HEK293 (cell line): Measurements from ENCODE around the gene LRP8.

Experiments
- CTCF ChIA-PET: fragments of 350-600 bp; formaldehyde crosslinking; extraction: SDS; loops from one replicate; lab custom pipeline; 2021; ENCODE audit warnings: antibody characterized with exemption; lab: Yijun Ruan, JAX
- POLR2A ChIA-PET: fragments of 300-600 bp; formaldehyde crosslinking; extraction: SDS; loops from one replicate; lab custom pipeline; 2020; ENCODE audit warnings: antibody characterized with exemption, inconsistent platforms; lab: Yijun Ruan, JAX
- H3K27ac ChIP-seq: fragments of 200-500 bp; sonication (Bioruptor generic); 2 replicates; pipeline ENCODE4 v1.5.1; 2014; ENCODE audit warnings: low read depth, low read length, control low read depth, inconsistent platforms; ENCODE audit errors: extremely low read depth
- H3K36me3 ChIP-seq, 2 experiments: fragments of 200-500 bp in 1 of 2; sonication (Bioruptor generic) in 1 of 2; 1 replicate in 1 of 2; 2 replicates in 1 of 2; pipeline ENCODE4 v1.5.1; 2014 to 2017; ENCODE audit warnings: inconsistent platforms in 2 of 2, low read length in 2 of 2; ENCODE audit not compliant: control insufficient read depth in 2 of 2, insufficient read depth in 1 of 2
- H3K4me1 ChIP-seq: fragments of 200-500 bp; sonication (Bioruptor generic); 2 replicates; pipeline ENCODE4 v1.5.1; 2014; ENCODE audit warnings: mild to moderate bottlenecking, low read length, inconsistent platforms; ENCODE audit not compliant: control insufficient read depth, insufficient read depth
- H3K4me3 ChIP-seq: 2 replicates; pipeline ENCODE4 v1.5.1; 2011; ENCODE audit warnings: low read depth, mild to moderate bottlenecking, control low read depth, low read length, moderate library complexity
- H3K9me3 ChIP-seq: fragments of 200-500 bp; sonication (Bioruptor generic); 2 replicates; pipeline ENCODE4 v1.5.1; 2014; ENCODE audit warnings: low read depth, low read length, inconsistent platforms; ENCODE audit not compliant: control insufficient read depth, insufficient read depth
- BCL6B ChIP-seq: fragments of 450-650 bp; formaldehyde crosslinking; IDR thresholded peaks from 2 replicates; pipeline ENCODE4 v1.5.1; 2017; ENCODE audit warnings: missing biosample characterization, missing genetic modification characterization
- GLIS1 ChIP-seq: fragments of 450-650 bp; formaldehyde crosslinking; IDR thresholded peaks from 2 replicates; pipeline ENCODE4 v1.5.1; 2016; ENCODE audit warnings: missing biosample characterization, missing genetic modification characterization
- GLIS2 ChIP-seq: fragments of 450-650 bp; formaldehyde crosslinking; IDR thresholded peaks from 2 replicates; pipeline ENCODE4 v1.5.1; 2016; ENCODE audit warnings: missing biosample characterization, missing genetic modification characterization
- HOXA7 ChIP-seq: sonication (generic); formaldehyde crosslinking; IDR thresholded peaks from 2 replicates; pipeline ENCODE4 v1.8.1; 2022; ENCODE audit warnings: missing genetic modification reagents, borderline replicate concordance
- KLF7 ChIP-seq: fragments of 450-650 bp; formaldehyde crosslinking; IDR thresholded peaks from 2 replicates; pipeline ENCODE4 v1.5.1; 2016; ENCODE audit warnings: missing biosample characterization, missing genetic modification characterization, borderline replicate concordance
- KLF8 ChIP-seq: fragments of 450-650 bp; formaldehyde crosslinking; IDR thresholded peaks from 2 replicates; pipeline ENCODE4 v1.5.1; 2016; ENCODE audit warnings: missing biosample characterization, missing genetic modification characterization
- OSR2 ChIP-seq: fragments of 450-650 bp; formaldehyde crosslinking; IDR thresholded peaks from 2 replicates; pipeline ENCODE4 v1.5.1; 2016; ENCODE audit warnings: missing biosample characterization, missing genetic modification characterization
- SCRT1 ChIP-seq: fragments of 450-650 bp; formaldehyde crosslinking; IDR thresholded peaks from 2 replicates; pipeline ENCODE4 v1.5.1; 2016; ENCODE audit warnings: missing biosample characterization, missing genetic modification characterization, borderline replicate concordance
- SP2 ChIP-seq: fragments of 450-650 bp; formaldehyde crosslinking; IDR thresholded peaks from 2 replicates; pipeline ENCODE4 v1.5.1; 2016; ENCODE audit warnings: missing biosample characterization, missing genetic modification characterization
- YY2 ChIP-seq: fragments of 450-650 bp; formaldehyde crosslinking; IDR thresholded peaks from 2 replicates; pipeline ENCODE4 v1.5.1; 2016; ENCODE audit warnings: missing biosample characterization, missing genetic modification characterization
- ZBTB8A ChIP-seq: fragments of 450-650 bp; formaldehyde crosslinking; IDR thresholded peaks from 2 replicates; pipeline ENCODE4 v1.5.1; 2016; ENCODE audit warnings: missing biosample characterization, missing genetic modification characterization
- ZIC2 ChIP-seq: fragments of 450-650 bp; formaldehyde crosslinking; IDR thresholded peaks from 2 replicates; pipeline ENCODE4 v1.5.1; 2016; ENCODE audit warnings: missing biosample characterization, missing genetic modification characterization
- ZNF221 ChIP-seq: fragments of 450-650 bp; formaldehyde crosslinking; IDR thresholded peaks from 2 replicates; pipeline ENCODE4 v1.5.1; 2017; ENCODE audit warnings: missing biosample characterization, missing genetic modification characterization, borderline replicate concordance
- ZNF48 ChIP-seq: fragments of 450-650 bp; formaldehyde crosslinking; IDR thresholded peaks from 2 replicates; pipeline ENCODE4 v1.5.1; 2016; ENCODE audit warnings: missing biosample characterization, missing genetic modification characterization
- ZNF549 ChIP-seq: fragments of 450-650 bp; IDR thresholded peaks from 2 replicates; pipeline ENCODE4 v1.5.1; 2018; ENCODE audit warnings: missing biosample characterization, missing genetic modification characterization, mild to moderate bottlenecking, inconsistent platforms, moderate library complexity
- ZNF571 ChIP-seq: fragments of 450-650 bp; formaldehyde crosslinking; IDR thresholded peaks from 2 replicates; pipeline ENCODE4 v1.5.0; 2017; ENCODE audit warnings: missing biosample characterization, missing genetic modification characterization
- ZNF677 ChIP-seq: fragments of 450-650 bp; IDR thresholded peaks from 2 replicates; pipeline ENCODE4 v1.5.0; 2018; ENCODE audit warnings: missing biosample characterization, mild to moderate bottlenecking, missing genetic modification characterization, moderate library complexity
- ZNF701 ChIP-seq: fragments of 450-650 bp; formaldehyde crosslinking; IDR thresholded peaks from 2 replicates; pipeline ENCODE4 v1.5.1; 2016; ENCODE audit warnings: missing biosample characterization, missing genetic modification characterization
- ZNF747 ChIP-seq: fragments of 450-650 bp; formaldehyde crosslinking; IDR thresholded peaks from 2 replicates; pipeline ENCODE4 v1.5.1; 2016; ENCODE audit warnings: missing biosample characterization, missing genetic modification characterization
- ZNF791 ChIP-seq: fragments of 450-650 bp; formaldehyde crosslinking; IDR thresholded peaks from 2 replicates; pipeline ENCODE4 v1.5.1; 2016; ENCODE audit warnings: missing biosample characterization, missing genetic modification characterization
- TF ChIP-seq, protein P1 (sequence below): fragments of 450-650 bp; formaldehyde crosslinking; IDR thresholded peaks from 2 replicates; pipeline ENCODE4 v1.5.1; 2016; ENCODE audit warnings: missing biosample characterization, missing genetic modification characterization

Gene LRP8

DNA sequence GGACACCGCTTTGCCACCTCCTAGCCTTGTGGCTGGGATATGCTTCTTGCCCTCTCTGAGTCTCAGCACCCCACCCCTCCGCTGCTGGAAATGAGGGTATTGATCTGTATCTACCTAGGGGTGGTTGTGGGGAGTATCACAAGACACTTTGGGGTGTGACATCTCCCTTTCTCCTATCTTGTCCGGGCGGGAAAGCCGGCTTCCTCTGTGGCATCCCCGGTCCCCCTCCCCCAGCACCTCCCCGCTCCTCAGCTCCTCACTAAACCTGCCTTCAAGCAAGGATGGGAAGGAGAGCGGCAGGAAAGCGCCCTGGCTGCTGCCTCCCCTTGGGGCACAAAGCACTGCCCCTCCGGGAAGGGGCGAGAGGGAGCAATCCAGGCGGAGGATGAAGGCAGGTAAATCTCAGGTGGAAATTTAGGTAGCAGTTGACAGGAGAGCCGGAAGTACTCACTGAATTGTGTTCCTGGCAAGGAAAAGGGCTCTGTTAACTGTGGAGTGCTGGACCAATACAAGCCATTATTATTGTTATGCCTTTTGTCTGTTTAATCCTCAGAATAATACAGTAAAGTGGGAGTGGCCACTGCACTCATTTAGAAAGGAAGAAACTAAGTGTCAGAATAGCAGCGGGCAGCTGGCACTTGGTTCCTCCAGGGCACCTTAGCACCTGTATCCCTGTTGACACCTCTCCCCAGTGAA lies 49.0 kb upstream of the LRP8 start (continued):
- no peak for TF ChIP-seq YY2 (tag by site-specific recombination)

DNA sequence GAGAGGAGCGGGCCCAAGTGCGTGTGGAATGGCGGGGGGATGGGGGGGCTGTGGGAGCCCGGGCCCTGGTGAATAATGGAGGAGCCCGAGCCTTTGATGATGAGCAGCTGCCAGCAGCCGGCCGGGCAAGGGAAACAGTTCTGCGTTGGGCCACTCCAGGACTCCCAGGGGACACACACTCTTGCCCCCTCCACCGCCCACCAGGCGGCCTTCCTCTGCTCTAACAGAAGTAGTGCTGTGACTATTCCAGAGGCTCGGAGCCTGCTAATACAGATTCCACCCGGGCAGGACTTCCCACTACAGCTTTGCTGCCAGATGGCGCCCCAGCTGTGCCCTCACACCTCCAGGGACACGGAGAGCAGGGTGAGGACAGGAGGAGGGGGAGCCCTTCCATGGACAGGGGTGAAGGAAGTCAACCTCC lies 48.2 kb upstream of the LRP8 start:
- no peak overlapping the region for H3K27ac ChIP-seq
- H3K36me3 ChIP-seq = no peaks in the 10 kb centered on the region
- CTCF ChIA-PET = interaction anchor here (0.7 to 2.1 kb wide), 2 partner anchors 98 to 1387 kb away, joined by 3 to 12 read pairs; no protein-coding TSS in a partner anchor
- H3K4me3 ChIP-seq = no peak overlapping the region
- no peaks in the 10 kb centered on the region for H3K4me1 ChIP-seq
- TF ChIP-seq KLF7 (tag by site-specific recombination) = no peak
- no peak for TF ChIP-seq SCRT1
- no peak for TF ChIP-seq ZNF571 (tag by site-specific recombination)
- TF ChIP-seq ZNF48 (tag by site-specific recombination) = no peak
- no peak for TF ChIP-seq ZNF677 (tag by site-specific recombination)
- TF ChIP-seq HOXA7 (CRISPR knock-in tag) = no peak
- TF ChIP-seq OSR2 (tag by site-specific recombination) = no peak
- TF ChIP-seq ZNF791 (tag by site-specific recombination) = no peak
- no peak for TF ChIP-seq SP2 (tag by site-specific recombination)
- TF ChIP-seq ZNF747 (tag by site-specific recombination) = no peak
- TF ChIP-seq, protein P1, sequence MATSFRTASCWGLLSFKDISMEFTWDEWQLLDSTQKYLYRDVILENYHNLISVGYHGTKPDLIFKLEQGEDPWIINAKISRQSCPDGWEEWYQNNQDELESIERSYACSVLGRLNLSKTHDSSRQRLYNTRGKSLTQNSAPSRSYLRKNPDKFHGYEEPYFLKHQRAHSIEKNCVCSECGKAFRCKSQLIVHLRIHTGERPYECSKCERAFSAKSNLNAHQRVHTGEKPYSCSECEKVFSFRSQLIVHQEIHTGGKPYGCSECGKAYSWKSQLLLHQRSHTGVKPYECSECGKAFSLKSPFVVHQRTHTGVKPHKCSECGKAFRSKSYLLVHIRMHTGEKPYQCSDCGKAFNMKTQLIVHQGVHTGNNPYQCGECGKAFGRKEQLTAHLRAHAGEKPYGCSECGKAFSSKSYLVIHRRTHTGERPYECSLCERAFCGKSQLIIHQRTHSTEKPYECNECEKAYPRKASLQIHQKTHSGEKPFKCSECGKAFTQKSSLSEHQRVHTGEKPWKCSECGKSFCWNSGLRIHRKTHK (tag by site-specific recombination) = no peak
- TF ChIP-seq ZBTB8A (tag by site-specific recombination) = no peak
- TF ChIP-seq ZNF549 (tag by site-specific recombination) = no peak
- TF ChIP-seq ZNF221 (tag by site-specific recombination) = no peak
- TF ChIP-seq, all 188 proteins: peak for 0
- POLR2A ChIA-PET = no interaction called here
- no peaks in the 10 kb centered on the region for H3K9me3 ChIP-seq

- TF ChIP-seq GLIS2 (tag by site-specific recombination) (peak; percentile 27; the same call in 1 of the 2 replicates), BCL6B (tag by site-specific recombination) (no peak), GLIS1 (tag by site-specific recombination) (peak; percentile 44), KLF8 (no peak), ZIC2 (tag by site-specific recombination) (peak; percentile 18; the same call in 1 of the 2 replicates), ZNF701 (tag by site-specific recombination) (no peak)
- CTCF ChIA-PET = interaction anchor here (2.1 kb wide), 1 partner anchor 97 kb away, joined by 12 read pairs; no protein-coding TSS in a partner anchor
- no peaks in the 10 kb centered on the region for H3K4me1 ChIP-seq
Measured at GRCh38 chr1:53375440-53375839, 47.6 kb upstream of the LRP8 start.

More at GRCh38 chr1:53375440-53375839, 47.6 kb upstream of the LRP8 start:
- Histone ChIP-seq H3K4me3 (no peak overlapping the region), H3K27ac (no peak overlapping the region), H3K36me3 (no peaks in the 10 kb centered on the region), H3K9me3 (no peaks in the 10 kb centered on the region)
- POLR2A ChIA-PET = interaction anchor here (0.6 kb wide), 1 partner anchor 1027 kb away, joined by 3 read pairs; no protein-coding TSS in a partner anchor
